Forelimb muscle (tissue), 1 donor: ENCODE measurements around the gene FARS2. TPM values are rescaled to one million over a fixed set of nuclear protein-coding genes. Genes with fewer than 3 reads are reported as not detected.

Source experiments
- DNase-seq: peaks from one replicate; pipeline ENCODE4 v3.0.0-alpha.2; 2013; ENCODE audit warnings: low read depth
- polyA plus RNA-seq: library from polyadenylated mRNA; unstranded; fragments of 120-200 nt; gene quantifications from one replicate; pipeline ENCODE4 v1.2.1, GENCODE V29; 2013; ENCODE audit not compliant: insufficient read length

Gene FARS2
- polyA plus RNA-seq, 1 donor = 10.3 TPM

DNA sequence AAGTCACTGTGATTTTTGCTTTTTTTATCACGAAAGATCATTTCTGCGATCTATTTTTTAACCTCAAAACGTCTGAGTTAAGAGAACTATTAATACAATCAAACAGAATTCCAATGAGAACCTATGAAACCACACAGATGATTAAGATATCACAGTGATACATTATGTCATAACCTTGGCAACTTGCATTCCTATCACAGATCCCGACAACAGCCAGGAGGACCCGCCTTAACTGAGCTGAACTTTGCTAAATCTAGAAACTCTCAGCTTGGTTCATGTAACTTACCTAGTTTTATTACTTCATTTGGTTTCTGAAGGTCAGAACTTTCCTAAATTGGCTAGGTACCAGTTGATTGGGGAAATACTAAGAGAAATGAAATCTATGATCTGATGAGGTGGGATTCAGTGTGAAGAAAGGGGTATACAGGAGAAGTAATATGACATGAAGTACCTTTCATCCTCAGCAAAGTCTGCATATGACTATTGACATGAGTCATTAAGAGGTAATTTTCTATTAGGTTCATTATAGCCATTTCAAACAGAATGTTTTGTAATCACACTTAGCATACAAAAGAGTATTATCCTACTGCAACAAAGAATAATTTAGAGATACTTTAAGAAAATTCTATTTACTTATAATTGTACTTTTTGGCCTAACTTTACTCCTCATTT is 11.7 kb upstream of the FARS2 start:
- DNase-seq = no peak

DNA sequence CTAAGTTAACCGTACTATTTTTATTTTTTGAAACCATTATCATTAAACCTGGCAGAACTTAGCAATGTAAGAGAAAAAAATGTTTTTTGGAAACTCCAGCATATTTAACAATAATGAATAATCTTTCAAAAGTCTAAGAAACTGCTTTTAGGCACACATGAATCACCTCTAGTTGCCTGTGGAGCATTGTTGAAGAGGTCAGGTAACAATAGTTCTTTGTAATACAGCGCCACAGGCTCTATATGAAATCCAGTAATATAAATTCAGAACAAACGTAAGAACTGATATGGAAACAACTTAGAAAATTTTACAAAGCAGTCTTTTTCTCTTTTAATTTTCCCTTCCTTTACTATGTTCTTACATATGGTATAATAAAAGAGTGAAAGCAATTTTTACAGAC is 10.9 kb upstream of the FARS2 start:
- DNase-seq = no peak

DNA sequence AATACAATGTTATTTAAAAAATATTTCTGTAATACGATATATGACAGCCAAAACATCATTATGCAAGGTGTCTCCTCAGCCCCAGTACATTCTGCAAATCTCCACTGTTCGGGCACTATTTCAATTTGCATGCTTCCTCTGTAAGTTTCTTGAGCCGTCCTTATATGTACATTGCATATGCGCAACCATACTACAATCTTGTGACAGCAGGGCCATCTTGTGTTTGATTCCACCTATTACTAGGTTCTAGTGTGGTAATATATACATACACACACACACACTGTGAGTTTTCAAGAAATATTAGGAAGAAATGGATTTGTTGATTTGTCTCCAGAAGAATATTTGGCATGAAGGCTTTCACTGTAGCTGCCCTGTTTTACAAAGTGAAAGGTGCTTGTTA is 10.4 kb upstream of the FARS2 start:
- DNase-seq = no peak

DNA sequence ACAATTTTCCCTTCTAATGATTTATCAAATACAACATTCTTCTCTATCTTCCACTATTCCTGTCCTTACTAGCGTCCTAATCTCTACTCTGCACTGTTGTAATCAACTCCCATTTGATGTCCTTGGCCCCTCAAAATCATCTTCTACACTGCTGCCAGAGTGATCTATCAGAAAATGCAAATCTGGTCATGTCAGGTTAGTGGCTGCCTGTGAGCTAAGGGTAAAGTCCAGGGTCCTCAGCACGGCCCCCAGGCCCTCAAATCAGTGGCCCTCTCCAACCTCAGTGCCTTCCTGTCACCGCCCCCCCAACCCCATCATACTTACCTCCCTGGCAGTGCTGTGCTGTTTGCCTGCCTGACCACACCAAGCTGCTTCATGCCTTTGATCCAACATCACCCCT is 4.4 kb upstream of the FARS2 start:
- no peak for DNase-seq

DNA sequence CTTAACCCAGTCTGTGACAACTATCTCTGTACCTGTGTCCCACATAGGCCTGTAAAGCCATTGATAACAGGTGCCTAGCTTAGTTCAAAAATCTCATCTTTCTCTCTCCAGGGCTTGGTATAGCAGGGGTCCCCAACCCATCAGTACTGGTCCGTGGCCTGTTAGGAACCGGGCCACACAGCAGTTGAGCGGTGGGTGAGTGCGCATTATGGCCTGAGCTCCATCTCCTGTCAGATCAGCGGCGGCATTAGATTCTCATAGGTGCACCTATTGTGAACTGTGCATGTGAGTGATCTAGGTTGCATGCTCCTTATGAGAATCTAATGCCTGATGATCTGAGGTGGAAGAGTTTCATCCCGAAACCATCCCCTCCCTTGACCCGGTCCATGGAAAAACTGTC is 3.9 kb upstream of the FARS2 start:
- DNase-seq = no peak

DNA sequence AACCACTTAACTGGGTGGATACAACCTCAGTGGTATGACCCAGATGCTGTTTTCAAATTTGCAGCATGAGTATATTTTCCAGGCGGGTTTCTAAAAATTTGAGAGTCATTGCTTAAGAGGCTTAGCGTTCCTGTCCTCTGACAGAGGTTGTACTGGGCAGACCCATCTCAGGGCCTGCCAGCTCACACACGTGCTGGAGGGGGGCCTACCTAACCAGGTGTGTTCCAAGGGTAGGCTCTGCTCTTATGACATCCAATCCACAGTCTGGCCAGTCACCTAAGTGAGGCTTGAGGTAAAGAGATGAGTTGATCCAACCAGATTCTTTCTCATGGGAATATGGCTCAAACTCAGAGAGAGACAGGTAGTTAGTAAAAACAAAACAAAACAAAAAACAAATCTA is 1.9 kb upstream of the FARS2 start:
- no peak for DNase-seq

DNA sequence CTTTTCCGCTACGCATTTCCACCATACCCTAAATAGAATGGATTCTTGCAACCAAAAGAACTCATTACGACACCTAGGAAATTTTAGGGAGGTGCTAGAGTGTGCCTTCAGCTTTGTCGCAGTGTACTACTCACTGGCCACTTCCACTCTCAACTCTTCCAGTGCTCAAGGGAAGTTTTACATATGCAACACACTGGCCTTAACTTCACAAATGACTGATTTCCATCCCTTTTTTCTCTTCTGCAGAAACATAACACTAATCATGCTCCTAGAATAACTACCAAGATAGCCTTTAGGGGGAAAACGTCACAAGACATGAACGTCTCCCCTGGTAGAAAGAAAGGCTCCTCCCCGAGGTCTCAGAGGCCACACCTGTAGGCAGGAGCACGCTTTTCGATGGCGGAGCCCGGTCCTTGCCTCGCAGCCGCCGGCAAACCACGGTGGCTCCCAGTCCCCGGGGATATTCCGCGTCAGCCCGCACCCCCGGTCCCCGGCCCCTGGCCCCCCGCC is 1.1 kb upstream of the FARS2 start:
- peak; percentile 5 for DNase-seq

DNA sequence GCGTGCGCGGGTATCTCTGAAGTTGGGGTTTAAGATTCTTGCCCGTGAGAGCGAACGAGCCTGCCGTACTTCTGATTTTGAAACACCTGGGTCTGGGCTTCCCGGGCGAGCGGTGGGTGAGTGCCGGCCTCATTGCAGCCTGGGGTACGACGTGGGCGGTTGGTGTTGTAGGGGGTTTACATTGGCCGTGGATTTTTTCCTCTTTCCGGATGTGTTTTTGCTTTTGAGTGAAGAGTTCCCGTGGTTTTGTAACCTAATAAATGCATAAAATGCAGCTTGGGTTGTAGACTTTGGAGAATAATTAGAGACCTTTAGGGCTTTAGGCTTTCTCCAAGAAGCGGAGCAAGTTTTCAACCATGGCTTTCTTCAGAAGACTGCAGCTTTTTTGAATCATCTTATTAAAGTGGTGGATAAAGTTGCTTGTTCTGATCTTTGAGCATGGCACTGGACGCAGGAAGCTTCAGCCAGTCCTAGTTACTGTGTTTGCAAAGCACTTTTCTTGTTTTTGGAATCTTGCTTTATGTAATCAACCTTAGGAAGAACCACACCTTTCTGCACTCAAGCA is 314 bp downstream of the FARS2 start:
- no peak for DNase-seq

DNA sequence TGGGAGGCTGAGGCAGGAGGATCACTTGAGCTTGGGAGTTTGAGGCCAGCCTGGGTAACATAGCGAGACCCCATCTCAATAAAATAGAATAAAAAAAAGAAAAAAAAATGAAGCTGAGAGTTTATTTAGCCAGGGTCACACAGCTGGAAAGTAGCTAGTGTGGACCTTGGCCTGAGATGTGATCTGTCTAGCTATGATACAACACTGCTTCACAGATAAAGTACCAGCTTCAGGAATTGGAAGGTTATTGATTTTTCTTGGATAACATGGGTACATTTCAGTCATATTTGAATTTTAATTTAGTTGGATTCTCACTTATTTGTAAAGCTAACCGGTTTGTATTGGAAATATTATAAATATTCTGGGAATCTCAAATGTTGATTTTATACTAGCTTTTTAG is 5.1 kb downstream of the FARS2 start:
- no peak for DNase-seq

DNA sequence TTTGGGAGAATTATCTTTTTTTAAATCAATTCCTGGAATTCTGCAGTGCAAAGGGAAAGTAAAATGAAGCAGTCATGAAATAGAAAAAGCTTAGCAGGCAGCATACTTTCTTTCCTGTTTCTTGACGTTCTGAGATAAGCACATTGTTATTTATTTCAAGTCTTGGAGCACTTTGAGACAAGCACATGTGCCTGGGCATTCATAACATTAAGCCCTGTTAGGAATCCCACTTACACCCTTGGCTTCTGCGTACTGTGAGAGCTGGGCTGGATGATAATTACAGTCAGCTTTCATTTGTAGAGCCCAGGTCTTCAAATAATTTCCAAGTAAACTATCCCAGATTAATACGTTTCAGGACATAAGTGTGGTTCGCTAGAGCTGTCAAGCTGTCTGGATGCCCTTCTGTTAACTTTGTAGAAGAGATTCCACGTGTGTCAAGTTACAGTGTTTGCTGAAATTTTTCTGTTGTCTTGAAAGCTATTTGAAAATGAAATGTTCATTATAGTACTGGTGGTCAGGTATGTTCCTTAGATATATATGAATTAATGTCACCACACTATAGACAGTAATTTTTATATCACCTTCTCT is 8.9 kb downstream of the FARS2 start:
- no peak for DNase-seq

DNA sequence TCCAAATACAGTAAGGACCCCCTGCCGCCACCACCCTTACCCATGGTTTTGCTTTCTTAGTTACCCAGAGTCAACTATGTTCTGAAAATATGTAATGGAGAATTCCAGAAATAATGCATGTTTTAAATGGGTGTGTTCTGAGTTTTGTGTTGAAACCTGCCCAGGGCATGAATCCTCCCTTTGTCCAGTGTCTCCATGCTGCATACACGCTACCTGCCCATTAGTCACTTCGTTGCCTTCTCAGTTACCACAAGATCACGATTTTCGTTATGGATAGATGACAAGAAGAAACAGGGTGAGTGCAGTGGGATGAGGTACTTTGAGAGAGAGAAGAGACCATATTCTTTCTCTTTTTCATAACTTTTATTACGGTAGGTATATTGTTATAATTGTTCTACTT is 10.6 kb downstream of the FARS2 start:
- DNase-seq = no peak

DNA sequence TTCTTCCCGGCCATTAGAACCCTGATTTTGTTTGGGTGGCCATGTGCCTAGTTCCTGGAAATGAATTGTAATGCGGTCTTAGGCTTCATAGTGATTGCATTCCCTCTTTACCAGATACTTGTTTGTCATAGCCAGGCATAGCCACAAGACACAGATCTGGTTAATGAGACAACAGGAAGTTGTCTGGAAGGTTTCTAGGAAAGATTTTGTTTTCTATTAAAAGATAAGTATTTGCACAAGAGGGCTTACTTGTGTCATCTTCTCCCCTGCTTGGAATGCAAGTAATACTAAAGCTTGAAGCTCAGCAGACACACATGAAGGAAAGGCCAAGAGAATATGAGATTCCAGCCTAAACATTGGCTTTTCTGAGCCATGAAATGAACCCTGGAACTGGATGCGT is 12.9 kb downstream of the FARS2 start:
- DNase-seq = no peak

DNA sequence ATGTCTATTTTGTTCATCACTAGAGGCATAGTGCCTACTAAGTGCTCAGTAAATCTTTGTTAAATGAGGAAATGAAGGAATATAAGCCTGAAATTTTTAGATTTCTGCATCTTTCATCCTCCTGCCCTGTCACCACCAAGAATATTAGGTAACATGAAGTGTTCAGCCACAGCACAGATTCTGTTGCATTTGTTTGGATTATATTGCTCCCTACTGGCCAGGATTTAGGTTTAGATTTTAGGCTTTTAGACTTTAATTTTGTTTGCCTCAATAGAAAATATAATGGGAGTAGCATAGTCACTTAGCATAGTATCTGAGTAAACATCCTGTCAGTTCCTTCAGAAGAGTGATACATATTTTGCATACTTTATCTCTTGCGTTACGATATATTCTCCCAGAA is 14.2 kb downstream of the FARS2 start:
- DNase-seq = no peak

DNA sequence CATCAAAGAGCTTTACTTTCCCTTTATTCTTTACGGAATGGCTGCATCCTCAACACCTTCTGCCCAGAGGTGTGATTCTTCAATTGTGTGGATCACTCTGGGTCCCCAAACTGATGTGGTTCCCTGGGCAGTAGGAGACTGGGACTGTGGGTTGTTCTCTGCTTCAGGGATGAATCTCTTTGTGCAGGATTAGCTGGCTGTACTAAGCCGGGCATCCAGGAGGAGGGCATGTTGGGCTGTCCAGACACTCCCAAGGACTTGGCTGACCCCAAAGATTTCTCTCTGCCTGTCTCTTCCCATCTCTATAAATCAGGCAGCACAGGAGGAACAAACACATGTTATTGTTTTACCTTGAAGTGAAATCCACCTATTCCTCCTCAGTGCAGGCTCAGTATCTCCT is 15.3 kb downstream of the FARS2 start:
- DNase-seq = no peak

DNA sequence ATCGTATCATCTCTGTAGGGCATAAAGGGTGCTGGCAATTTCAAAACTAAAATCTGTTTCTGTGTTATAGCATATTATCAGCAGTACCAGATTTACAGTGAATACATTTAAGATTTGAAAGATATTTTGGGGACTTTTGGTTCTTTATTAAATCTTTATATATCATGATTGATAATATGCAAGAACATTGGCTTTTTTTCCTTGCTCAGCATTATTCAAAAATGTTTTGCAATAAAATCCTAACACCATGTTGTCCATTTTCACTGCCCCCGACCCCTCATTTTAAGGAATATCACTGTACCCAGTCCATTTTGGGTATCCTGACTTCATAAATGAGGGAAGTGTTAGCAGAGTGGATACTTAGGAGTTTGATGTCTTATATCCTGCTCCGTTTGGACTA is 16.3 kb downstream of the FARS2 start:
- no peak for DNase-seq

DNA sequence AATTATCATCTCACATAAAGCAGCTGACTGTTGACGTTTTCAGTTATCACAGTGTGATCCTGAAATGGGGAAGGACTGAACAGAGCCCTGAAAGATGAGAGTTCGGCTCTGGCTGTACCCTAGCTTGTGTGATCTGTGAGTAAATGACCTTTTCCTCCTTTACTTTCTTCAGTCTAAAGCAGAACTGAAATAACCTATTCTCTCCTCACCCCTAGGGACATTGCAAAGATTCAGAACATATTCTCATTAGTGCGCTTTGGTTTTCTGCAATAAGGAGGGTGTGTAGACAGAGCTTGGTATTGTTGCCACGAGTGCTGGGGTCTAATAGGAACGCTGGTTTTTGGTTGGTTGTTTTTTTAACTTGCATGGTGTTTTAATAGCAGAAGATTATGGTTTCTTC is 16.7 kb downstream of the FARS2 start:
- no peak for DNase-seq

DNA sequence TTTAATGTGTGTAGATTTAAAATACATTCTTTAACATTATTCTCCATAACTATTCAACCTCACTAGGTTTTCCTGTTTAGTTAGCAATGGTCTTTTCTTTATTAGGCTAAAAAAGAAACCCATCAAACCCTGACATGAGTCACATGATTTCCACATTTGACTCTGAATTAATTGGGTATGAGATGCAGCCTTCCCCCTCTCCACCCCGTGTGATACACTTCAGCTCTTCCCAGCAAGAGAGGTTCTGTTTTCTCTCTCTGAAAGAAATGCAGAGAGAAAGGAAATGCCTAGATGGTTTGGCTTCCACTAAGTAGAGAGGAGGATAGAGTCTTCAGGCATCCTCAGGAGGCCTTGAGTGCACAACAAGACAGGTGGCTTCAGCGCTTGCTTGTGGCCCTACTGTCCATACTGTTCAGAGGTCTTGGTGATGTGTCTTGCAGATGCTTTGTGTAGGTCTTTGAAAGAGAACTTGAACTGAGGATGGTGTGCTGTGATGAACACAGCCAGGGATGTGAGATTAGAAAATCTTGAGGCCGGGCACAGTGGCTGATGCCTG is 17.3 kb downstream of the FARS2 start:
- DNase-seq = no peak

DNA sequence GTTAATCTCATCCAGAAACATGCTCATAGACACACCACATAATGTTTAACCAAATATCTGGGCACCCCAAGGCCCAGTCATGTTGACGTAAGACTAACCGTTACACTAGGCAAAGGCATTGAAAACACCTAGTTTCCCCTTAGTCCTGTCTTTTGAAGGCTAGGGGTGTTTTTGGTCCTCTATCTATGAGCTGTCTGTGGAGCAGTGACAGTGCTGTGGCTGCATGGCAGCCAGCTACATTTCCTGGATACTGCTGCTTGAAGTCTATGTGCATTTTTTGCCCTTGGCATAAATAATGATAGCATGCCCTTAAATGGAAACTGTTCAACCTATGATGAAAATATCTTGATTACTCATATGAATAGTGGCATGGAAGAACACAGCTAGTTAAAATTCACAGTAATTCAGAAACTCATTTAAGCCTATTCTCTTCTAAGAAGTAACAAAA is 18.6 kb downstream of the FARS2 start:
- DNase-seq = no peak

DNA sequence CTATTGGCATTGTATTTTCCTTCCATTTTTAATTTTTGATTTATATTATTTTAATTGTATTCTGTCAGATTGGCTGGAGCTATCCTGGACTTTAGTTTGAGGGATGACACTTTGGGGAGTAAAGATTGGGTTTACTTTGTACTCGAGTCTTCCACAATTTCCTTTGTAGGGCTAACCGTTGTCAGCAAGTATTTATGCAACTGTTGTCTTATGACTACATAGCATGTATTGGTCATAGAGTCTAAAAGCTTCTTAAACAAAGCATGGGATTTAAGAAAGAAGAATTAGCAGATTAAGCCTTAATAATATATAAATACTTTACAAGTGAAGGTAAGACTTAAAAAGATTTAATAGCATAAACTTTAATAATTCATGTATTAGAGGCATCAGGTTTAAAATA is 19.6 kb downstream of the FARS2 start:
- no peak for DNase-seq

DNA sequence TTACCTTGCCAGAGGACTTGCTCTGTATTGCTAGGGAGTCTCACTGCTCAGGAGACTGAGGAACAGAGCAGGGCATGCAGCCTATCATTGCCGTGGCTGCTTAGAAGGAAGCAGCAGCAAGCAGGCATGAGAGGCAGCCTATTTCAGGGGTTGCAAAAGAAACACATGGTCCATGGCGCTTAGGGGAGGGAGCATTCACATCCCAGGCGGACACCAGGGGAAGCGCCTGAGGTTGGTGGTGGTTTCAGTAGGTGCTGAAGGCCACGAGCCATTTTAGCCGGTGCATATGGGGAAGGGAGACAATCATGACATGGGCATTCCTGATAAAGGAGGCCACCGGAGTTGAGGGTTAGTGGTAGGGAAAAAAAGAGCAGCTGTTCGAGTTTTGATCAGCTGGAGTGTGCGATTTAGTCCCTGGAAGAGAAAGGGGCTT is 20.9 kb downstream of the FARS2 start:
- no peak for DNase-seq

DNA sequence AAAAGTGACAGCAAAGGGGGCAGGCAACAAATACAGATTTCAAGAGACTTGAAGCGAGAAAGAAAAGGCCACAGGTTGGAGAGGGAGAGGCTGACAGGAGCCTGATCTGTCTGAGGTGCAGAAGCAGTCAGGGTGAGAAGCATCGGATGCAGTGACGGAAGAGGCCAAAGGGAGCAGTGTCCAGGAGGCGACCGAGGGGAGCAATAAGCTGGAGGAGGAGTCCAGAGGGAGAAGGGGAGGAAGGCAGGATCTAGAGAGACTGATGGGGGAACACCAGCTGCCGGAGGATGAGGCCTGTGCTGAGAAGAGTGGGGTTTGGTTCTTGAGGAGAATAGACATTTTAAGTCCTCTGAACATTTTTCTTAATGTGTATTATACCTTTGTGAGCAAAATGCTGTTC is 23.8 kb downstream of the FARS2 start:
- DNase-seq = no peak

DNA sequence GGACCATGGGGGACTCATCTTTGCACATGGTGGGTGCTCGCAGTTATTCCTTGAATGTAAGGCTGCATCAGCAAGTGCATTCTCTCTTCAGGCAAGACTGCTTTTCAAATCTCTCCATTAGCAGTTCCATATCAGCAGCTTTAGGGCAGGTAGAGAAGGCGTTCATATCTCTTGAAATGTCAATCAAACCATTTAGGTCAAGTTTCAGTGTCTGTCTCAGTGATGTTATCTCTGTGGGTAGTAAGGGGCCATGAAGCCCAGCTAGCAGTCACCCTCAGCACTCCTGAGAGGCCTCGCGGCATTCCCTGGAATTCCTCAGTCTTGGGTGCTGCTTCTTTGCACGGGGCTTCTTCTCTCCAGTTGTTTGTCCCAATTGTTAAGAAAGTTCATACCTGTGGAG is 24.2 kb downstream of the FARS2 start:
- no peak for DNase-seq

DNA sequence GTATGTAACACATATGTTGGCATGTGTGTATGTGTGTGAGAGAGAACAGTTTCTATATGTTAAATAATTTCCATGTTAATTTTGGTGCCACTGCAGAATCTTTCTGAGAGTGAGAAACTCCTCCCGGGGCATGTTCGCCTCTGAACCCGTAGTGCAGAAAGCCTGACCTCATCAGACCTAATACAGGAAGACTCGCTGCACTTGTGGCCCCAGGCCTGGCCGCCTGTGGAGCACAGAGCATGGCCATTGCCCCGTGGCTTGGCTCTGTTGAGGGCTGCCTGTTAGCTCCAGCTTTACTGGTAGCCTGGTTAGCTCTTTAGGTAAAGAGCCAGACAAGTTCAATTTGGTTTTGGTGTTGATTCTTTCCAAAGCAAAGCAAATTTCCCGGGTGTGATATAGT is 25.5 kb downstream of the FARS2 start:
- no peak for DNase-seq
